ENCODE measurements around the gene SMAD5.

The SMAD5 gene

DNA sequence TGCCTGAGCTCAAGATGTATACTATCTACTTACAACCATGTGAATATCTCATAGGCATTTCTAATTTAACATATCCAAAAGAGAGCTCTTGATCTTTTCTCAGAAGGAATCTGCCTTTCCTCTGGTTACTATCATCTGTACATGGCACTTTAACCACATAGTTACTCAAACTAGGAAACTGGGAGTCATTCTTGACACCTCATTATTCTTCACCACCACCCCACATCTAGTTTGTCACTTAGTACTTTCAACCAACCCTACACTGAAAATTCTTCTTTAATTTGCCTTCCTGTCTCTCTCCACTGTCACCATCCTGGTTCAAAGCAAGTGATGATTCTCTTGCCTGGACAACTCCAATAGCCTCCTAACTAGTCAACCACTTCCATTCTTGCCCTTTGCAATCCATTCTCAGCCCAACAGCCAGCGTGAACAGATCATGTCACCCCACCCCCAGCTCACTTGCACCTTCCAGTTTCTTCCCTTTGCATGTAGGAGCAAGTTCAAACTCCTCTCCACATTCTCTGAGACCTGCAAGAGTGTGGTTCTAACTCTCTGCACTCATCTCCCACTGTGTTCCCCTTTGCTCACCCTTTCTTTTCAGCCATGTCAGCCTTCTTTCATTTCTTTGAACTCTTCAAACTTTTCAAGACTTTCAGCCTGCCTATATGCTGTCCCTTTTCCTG is 17.3 kb upstream of the SMAD5 start:
- no peak for DNase-seq

DNA sequence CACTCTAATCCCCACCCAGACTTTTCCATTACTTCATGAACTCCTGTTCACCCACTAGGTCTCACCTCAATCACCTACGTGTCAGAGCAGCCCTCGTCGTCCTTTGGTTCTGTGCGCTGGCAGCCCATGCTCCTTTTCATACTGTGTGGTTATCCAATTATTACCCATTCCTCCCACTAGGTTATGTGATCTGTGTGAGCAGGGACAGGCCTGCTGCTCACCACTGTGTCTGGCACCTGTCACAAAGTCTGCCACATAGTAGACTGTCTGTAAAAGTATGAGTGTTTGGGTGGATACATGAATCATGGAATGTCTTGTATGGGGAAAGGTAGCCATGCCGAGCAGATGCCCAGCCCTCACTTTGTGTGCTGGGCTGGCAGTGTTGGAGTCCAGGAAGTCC is 12.1 kb upstream of the SMAD5 start:
- DNase-seq = no peak

DNA sequence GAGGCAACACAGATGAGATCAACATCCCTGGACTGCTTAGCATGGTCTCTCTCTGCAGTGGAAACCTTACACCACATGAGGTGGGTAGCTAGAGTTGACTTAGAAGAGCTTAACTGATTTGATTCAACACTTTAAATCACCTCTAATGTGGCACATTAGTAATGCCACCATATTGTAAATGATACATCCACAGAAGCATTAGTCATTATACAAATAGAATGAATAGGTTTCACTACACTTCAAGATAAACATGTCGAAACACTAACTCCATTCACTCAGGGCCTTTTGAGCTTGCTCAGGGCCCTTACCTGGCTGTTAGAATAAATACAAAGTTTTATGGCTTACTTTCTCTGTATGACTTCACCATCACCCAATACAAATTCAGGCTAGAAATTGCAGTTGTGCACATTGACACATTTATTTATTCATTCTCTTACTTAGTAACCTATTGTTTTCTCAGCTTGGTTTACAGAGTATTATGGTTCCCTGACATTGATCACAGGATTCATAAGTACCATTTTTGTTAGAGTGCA is 9.3 kb upstream of the SMAD5 start:
- DNase-seq = no peak

DNA sequence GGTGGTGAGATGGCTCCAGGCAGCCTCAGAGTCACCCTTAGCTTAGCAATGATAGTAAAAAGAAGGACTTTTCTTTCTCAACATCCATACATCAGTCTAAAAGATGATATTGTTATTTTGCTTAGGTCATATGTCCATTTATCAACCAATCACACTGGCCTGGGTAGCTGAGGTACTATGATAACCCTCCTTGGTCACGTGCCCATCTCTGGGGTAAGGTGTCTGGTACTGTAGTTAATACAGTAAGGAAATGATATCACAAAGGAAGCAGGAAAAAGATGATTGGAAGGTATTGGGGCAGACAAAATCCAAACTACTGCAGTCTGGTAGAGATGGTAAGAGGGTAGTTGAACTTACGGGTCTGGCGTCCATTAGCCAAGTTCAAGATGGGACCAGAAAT is 5.1 kb upstream of the SMAD5 start:
- no peak for DNase-seq

DNA sequence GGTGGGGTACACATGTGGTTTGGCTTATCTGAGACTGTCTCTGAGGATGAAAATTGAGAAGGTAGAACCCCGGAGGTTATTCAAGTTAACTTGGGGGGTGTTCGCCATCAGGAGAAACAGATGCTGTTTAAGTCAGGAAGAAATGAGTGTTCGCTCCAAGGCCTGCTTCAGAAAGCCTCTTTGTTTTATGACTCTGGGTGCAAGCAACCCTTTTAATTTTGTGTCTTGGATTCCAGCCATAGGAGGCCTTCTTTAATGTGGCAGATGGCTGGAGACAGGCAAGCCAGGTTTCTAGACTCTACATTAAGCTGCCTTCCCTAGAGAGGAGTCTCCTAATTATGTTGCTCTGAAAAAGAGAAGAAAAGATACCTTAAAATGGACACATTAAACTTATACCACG is 4.2 kb upstream of the SMAD5 start:
- no peak for DNase-seq

DNA sequence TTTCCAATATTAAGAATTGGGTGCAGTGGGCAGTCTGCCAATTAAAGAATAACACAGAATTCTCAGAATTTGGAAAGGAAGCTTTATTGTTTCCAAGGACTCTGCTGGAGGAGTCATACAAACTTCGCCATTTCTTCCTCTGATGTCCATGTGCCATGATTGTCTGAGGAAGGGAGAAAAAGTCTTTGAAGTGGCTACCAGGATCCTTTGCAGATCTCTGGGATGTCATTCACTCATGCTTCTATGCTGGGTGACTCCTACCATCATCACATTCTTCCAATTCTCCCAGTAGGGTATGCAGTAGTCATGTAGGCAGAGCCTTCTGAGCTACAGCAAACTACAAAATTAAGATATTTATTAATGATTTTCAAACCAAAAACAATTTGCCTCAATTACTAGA is 3.2 kb upstream of the SMAD5 start:
- no peak for DNase-seq

DNA sequence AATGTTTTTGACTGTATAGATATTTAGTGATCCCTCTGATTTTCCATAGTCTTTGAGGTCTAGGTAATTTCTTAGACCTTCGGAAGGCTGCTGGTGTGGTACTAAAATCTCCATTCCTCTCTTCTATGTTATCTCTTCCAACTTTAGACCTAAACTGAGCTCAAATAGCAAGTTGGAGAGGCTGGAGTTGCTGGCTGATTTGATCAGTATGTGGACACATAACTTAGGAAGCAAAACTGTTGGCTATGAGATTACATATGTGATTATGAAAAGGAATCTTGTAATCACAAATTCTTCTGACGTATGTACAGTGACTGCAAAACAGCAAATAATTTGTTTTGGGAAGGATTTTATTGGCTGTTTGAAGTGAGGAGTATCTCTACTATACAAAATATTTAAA is 2.1 kb upstream of the SMAD5 start:
- no peak for DNase-seq

DNA sequence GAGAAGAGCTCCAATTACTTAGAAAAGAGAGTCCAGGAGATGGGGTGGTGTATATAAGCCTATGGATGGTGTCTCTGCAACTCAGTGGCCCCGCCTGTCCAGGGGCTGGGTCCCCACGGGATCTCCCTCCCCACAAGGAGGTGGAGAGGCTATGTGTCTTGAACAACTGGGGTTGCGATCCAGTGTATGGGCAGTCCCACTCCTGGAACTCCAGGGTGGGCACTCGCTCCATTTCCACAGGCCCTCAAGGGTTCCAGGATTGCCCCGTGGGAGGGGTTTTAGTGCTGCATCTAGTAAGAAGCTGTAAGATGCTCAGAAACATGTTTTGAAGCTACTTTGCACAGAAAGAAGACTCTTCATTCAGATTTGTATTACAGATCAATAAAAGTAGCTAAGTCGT is 558 bp upstream of the SMAD5 start:
- DNase-seq = no peak

DNA sequence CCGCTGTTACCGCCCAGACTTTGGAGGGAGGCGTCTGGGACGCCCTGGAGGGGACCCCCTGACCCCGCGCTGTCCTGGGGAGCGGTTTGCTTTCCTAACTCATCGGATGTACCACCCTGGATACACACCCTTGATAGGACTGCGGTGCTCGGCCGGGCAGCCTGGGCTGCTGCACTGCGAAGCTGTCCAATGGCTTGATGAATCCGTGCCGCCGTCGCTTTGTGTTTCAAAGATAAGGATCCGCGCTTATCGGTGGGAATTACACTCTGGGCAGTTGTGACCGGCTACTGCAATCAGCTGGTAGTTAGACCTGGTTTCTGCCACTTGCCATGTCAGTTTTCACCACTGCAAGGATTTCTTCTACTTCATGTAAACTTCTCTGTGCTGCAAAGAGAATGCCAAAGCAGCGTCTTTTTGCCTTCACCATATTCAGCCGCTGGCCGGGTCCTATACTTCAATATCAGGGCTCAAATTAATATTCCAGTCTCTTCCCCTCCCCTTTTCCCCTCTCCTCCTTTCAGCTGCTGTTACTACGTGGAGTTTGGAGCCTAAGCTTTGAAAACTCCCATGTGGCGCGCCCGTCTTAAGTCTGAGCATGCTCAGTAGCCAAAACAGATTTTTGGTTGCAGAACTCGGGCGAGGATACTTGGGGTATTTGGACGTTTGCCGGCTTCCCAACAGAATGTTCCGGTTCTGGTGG is 727 bp downstream of the SMAD5 start:
- DNase-seq = peak; percentile 61

DNA sequence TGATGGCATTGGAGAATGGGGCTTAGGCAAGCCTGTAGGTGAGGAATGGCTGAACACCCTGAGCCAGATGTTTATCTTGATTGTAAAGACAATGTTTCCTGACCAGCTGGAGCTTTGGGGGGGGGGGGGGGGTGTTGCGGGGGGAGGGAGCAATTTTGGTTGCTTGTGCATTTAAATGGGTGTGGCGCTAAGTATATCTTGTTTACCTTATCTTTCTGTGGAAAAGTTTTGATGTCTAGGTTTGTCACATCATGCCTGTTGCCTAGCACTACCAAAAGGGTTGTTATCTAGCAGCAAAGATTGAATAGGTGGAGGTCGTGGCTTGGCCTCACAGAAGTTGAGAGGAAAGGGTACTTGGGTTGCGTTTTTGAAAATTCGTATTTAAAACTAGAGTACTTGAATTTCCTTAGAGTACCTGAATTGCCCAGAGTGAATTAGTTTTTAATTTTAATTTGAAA is 1.3 kb downstream of the SMAD5 start:
- DNase-seq = no peak

DNA sequence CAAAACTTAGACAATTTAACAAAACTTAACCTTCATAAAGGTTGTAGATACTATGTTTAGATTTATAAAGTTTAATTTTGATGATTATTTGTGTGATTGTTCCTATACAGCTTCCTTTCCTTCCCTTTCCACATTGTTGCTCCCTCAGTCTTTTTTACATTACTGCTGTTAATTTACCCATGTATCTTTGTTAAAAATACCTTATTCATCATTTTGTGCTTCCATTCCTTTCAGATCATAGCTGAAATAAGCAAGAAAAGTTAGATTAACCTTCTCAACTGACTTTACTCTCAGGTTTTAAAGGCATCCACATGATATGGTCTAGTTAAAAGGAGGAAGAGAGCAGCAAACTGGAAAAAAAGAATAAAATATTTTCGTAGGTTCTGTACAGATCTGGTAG is 2.0 kb downstream of the SMAD5 start:
- no peak for DNase-seq

DNA sequence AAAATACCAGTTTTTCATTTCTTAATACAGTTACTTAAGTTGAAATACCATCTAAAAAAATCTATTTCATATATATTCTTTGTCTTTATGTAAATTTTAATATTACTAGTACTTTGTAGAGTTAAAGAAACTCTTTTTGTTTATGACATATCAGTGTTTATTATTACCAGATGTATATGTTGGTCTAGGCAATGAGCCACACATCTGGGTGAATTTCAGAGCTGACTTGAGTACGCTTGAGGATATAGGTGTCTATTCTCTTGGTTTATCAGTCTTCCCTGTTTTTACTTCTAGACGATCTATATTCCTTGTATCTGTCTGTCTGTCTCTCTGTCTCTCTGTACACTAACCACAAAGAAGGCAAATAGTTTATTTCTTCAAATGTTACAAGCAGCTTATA is 2.9 kb downstream of the SMAD5 start:
- no peak for DNase-seq

DNA sequence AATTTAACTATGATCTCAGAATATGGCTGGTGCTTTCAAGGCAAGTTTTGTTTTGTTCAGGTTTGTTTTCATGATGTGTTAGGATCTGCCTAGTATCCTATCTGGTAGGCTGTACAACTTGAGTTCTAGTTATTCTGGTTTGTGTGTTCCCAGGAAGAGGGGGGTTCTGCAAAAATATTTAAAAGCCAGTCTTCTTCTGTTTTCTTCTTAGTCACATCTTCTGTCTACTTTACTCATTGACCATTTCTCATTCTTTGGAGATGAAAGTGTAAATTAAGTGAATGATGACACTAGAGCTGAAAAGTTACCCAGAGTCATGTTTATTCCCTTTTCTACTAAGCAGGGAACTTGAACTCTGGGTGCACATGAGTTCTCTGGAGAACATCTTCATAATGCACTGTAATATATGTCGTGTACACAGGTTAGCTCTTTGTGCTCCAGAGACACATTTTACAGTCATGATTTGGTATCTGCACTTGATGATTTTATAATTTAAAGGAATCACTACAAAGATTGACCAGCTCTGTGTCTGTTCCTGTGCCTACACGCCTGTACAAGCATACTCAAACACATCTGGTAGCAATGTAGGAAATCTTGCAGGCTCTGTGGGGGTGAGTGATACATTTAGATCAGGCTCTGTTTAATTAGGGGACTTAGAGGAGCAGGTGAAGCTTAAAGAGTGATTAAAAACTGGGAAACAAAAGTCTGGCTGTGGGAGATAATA is 5.0 kb downstream of the SMAD5 start:
- DNase-seq = no peak

DNA sequence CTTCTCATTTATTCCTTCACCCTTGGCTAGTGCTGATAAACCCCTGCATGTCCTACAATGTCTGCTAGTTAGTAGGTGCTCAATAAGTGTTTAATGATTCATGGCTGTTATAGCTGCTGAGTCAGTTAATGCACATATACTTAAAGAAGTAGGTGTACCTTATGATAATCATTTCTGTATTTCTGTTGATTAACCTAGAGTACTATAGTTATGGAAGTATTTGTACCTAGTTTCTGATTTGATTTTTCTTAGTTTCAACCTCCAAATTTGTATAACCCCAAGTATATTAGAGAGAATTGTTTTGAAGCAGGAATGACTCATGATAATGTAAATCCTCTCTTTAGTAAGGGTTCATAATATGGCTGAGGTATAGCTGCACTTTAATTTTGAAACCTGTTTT is 8.9 kb downstream of the SMAD5 start:
- no peak for DNase-seq

DNA sequence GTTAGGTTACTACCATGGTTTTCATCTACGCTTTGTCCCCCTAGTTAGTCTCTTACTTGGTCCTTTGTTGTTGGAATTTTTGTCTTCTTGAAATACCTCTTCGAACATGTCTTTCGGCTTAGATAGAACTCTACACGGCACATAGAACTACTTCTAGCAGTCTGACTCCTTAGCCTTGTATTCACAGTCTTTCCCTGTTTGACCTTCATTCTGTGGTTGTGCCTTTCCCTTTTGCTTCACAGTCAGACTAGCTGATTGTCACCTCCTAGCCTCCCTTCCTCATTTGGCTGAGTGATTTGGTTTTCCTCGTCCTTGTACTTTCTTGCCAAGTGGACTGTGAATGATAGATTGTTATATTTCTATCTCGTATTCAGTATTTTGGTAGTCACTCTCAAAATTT is 10.7 kb downstream of the SMAD5 start:
- DNase-seq = no peak

DNA sequence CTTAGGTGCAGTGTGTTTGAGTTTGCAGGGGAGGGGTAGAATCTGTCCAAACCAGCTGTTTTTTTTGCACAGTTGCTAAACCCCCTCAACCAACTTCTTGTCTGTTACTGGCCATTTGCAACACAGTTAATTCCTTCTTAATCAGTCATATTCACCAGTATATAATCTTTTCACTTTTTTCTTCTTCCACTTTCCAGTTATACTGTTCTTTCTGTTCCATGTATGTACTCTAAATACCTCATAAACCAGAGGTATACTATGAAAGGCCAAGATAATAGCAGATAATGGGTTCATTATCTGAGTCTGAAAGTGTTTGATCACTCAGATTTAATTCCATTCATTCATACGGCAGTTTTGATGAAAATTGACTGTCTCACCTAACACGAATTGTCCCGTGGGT is 11.1 kb downstream of the SMAD5 start:
- DNase-seq = no peak

DNA sequence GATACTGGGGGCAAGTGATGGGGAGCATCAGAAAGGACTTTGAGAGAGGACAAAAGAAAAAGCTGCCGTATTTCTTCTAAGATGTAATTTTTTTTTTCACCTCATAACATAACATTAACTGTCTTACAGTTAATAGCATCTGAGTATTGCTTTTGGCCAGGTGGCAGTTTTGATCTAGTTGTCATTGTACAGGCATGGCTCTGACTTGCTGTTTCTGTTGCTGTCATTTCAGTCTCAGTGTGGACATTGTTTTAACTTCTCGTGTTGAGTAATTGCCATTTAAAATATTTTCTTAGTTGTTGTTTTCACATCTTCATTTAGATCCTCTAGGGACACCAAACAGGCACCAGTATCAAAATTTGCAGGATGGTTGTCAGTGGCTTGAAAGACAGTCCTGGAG is 12.4 kb downstream of the SMAD5 start:
- no peak for DNase-seq

DNA sequence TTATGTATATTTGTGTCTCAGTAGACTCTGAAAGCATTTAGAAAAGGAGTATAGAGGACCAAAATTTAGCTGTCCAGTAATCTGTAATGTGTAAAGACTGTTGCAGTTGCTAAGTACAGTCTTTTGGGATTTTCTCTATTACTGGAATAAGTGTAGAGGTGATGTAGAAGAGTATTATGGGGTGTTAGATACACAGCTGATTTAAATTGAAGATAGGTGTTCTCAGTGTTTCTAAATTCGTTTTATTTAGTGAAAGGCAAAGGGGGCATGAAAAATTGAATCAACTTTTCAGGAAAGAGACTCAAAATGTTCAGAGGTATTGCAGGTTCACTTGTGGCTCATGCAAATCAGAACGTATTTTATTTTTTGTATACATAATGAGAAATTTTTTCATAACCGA is 13.6 kb downstream of the SMAD5 start:
- no peak for DNase-seq

DNA sequence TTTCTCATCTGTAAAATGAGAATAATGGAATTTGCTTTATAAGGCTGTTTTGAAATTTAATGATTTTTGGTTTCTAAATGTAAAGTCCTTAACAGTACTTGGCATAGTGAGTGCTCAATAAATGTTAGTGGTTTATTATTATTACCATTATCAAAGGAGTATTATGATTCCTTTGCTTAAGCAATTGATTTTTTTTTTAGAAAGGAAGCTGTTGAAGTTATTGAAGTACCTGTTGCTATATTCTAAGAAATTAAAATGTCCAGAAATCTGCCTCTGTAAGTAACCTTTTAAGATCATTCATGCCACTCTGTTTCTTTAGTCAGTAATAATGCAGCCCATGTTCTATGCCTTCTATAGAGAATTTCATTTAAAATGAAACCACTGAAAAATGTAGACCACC is 15.0 kb downstream of the SMAD5 start:
- DNase-seq = no peak

DNA sequence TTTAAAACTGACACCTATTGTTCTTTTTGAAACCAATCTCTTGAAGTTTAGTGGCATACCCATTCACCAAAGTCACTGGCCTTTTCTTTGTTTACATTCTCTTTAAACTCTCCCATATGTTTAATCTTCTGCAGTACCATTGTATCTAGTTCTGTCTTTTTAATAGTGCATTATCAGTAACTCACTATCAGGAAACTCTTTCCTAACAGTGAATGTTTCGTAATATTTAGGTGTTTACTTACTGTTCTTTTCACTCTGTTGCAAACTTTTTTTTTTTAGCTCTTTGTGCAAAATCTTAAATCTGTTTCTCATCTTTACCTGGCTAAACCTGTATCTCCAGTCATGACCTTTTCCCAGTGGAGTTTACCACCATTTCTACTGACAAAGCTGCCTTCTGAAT is 17.2 kb downstream of the SMAD5 start:
- no peak for DNase-seq

DNA sequence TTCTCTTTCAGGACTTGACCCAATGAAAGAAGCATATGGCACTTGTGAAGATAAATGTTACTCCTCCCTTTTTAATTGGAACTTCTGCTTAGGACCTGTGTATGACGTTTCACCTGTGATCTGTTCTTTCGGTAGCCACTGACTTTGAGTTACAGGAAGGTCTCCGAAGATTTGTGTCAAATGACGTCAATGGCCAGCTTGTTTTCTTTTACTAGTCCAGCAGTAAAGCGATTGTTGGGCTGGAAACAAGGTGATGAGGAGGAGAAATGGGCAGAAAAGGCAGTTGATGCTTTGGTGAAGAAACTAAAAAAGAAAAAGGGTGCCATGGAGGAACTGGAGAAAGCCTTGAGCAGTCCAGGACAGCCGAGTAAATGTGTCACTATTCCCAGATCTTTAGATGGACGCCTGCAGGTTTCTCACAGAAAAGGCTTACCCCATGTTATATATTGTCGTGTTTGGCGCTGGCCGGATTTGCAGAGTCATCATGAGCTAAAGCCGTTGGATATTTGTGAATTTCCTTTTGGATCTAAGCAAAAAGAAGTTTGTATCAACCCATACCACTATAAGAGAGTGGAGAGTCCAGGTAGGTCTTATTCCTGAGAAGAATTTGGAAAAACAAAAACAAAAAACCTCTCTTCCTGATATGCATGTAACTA is 21.1 kb downstream of the SMAD5 start:
- no peak for DNase-seq

DNA sequence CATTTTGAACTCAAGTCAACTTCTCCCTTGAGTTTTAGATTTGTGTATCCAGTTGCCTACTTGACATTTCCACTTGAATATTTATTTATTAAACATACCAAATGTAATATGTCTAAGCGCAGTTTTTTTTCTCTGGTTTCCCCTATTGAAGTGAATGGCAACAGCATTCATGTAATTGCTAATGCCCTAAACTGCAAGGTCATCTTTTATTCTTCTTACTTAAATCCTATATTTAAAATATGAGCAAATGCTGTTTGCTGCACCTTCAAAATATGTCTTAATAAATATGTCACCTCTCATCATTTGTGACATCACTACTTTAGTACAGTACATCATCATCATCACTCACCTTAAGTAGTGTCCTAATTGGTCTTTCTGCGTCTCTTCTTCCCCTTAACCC is 22.4 kb downstream of the SMAD5 start:
- DNase-seq = no peak

DNA sequence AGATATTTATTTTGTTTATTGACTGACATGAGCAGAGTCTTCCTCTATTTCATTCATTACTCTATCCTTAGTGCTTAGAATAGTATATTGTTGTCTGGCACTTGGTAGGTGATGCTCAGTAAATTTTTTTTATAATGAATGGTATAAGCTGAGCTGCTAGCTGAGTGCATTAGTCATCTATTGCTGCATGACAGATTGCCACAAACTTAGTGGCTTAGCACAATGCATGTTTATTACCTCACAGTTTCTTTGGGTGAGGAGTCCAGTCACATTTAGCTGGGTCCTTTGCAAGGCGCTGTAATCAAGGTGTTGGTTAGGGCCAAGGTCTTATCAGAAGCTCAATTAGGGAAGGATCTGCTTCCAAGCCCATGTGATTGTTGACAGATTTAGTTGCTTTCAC is 23.1 kb downstream of the SMAD5 start:
- DNase-seq = no peak

DNA sequence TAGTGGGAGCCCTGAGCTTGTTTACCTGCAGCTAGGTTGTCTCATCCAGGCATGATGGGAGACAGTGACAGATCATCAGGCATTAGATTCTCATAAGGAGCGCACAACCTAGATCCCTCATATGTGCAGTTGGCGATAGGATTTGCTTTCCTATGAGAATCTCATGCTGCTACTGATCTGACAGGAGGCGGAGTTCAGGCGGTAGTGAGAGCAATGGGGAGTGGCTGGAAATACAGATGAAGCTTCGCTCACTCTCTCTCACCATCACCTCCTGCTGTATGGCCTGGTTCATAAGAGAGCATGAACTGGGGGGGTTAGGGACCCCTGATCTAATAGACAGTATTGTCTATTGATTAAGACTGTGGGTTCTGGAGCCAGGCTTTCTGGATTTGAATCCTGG is 24.9 kb downstream of the SMAD5 start:
- no peak for DNase-seq

All from activated CD8-positive, alpha-beta memory T cell treated with anti-CD3 and anti-CD28 coated beads, Interleukin-2, amount 50 U/mL, for 48 hours (primary cell).